Stimulated activated CD4-positive, alpha-beta T cell treated with anti-CD3 and anti-CD28 coated beads, Interleukin-12 subunit alpha, Interleukin-12 subunit beta, amount 100 ng/mL, for 4 hours (primary cell): ENCODE results near the gene GINS2.

Experiments used
- DNase-seq: peaks from one replicate; pipeline ENCODE4 v3.0.0-alpha.2; 2020

The GINS2 gene

DNA sequence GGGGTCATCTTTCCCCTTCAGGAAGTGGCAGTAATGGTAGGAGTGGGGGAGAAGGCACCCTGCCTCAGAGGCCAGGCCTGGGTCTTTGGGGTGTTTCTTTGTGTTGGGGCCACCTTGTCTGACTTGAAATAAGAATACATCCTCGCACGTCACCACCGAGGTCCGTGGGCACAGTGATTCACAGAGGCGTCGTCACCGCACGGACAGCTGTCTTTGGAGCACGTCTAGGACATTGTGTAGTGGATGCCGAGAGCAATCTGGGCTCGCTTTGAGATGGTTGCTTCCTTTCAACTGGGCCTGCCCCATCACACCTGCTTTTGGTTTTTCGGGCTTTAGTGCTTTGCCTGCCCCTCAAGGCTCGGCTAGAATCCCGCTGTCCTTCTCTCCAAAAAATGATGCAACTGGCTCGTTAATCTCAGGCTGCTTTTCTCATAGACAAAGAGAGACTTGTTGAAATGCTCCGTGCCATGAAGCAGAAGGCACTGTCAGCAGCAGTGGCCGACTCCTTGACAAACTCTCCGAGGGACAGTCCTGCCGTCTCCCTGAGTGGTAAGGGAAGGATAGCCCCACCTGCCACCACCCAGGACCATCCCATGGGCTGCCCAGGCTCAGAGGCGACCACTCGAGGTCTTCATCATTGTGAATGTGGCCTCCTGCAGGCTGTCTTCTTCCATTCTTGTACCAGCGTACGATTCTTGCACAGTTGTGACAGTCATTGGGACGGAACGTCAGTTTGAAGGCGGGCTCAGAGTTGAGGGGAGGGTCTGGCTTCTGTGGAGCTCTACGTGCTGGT, 24.0 kb downstream of the GINS2 start:
- no peak for DNase-seq

DNA sequence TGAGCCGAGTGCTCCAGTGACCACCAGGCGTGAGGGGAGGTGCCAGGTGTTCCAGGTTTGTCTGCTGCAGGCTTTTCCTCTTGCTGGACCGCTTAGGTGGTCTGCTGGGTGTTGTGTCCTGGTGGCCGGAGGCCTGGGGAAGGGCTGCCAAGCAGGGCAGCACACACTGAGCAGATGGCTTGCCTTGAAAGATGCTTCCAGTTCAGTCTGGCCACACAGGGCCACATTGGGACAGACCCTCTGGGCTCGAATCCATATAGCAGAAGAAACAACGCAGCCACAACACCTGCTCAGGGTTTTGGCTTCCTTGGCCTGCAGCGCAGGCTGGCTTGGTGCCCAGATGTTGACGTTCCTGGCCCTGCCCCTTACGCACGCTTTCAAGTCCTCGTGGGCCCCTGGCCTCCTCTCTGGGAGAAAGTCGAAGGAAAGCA, 24.8 kb downstream of the GINS2 start:
- no peak for DNase-seq

DNA sequence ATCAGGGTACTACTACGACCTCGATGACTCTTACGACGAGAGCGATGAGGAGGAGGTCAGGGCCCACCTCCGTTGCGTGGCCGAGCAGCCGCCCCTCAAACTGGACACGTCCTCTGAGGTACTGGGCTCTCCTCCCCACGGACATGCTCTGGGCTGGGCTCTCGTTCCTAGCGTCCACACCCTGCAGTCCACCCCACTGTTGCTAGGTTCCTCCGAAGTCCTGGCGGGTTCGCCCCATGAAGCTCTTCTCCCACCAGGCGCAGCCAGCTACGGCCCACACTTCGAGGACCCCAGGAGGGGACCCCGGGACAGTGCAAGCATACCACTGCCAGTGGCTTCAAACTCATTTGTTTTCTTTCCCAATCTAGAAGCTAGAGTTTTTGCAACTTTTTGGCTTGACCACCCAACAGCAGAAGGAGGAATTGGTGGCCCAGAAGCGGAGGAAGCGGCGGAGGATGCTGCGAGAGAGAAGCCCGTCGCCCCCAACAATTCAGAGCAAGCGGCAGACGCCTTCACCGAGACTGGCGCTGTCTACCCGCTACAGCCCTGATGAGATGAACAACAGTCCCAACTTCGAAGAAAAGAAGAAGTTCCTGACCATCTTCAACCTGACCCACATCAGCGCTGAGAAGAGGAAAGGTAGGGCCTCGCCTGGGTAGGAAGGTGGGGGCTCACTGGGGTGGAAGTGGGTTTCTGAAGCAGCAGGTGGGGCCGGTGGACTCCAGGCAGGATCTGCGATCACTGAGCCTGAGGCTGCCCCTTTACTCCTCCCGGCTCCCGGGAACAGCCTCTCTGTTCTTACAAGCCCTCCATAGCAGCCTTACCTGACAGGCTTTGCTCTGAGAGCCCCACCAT, 25.6 kb downstream of the GINS2 start:
- DNase-seq = no peak

DNA sequence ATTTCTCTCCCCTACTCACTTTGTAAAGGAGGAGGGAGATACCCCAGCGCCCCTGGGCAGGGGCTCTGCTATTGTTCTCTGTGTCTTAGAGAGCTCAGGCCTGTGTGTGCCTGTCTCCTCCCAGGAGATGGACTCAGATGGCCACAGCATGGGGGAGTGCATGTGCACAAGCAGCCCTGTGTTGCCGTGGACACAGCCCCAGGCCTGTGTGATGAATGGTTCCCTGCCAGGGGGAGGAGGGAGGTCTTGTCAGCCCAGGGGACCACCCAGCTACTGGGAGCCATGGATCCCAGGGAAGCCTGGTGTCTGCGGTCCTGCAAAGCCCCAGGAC, 26.3 kb downstream of the GINS2 start:
- no peak for DNase-seq

DNA sequence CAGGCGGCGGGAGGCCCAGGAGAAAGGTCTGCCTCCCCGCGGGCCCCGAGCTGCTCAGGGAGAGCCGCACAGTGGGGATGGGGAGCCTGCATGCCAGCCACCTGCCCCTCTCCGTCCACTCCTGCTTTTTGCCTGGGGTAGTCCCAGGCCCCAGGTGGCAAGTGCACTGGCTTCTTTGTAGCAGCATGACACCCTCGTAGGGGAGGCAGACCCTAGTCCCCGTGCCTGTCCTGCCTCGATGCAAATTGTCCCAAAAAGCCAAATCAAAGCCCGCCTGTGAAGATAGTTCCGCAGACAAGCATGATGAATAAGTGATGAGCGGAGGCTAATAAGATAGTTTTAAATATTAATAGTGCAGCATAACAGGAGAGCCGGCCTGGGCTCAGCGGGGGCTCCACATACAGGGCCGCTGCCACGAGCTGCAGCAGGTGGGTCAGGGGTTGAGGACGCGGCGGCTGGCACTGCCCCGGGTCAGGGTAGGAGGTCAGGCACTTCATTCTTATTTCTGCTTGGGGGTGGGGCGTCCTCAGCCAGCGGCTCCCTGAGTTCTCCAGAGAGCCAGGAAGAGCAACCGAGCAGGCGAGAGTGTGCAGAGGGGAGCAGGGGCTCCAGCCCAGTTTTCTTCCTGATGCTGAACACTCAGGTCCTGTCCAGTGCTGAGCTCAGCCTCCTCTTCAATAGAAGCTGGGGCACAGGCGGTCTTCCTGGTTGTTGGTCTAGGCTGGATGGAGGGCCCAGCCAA, 26.8 kb downstream of the GINS2 start:
- DNase-seq = no peak

DNA sequence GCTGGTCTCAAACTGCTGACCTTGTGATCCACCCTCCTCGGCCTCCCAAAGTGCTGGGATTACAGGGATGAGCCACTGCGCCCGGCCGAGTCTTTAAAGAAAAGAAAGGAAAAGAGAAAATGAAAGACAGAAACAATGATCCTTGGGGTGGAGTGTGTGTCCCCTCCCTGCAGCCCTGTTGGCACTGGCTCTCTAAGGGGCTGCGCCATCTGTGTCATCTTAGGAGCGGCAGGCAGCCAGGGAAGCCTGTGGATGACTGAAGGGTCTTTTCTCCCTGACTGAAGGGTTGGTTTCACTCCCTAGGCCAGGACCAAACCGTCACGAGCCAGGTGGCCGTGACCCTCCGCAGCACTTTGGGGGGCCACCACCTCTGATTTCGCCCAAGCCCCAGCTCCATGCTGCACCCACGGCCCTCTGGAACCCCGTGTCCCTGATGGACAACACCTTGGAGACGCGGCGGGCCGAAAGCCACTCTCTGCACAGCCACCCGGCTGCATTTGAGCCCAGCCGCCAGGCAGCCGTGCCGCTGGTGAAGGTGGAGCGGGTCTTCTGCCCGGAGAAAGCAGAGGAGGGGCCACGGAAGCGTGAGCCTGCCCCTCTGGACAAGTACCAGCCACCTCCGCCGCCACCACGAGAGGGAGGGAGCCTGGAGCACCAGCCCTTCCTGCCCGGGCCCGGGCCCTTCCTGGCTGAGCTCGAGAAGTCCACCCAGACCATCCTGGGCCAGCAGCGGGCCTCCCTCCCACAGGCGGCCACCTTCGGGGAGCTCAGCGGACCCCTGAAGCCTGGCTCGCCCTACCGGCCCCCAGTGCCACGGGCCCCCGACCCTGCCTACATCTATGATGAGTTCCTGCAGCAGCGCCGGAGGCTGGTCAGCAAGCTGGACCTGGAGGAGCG, 27.7 kb downstream of the GINS2 start:
- DNase-seq = no peak

DNA sequence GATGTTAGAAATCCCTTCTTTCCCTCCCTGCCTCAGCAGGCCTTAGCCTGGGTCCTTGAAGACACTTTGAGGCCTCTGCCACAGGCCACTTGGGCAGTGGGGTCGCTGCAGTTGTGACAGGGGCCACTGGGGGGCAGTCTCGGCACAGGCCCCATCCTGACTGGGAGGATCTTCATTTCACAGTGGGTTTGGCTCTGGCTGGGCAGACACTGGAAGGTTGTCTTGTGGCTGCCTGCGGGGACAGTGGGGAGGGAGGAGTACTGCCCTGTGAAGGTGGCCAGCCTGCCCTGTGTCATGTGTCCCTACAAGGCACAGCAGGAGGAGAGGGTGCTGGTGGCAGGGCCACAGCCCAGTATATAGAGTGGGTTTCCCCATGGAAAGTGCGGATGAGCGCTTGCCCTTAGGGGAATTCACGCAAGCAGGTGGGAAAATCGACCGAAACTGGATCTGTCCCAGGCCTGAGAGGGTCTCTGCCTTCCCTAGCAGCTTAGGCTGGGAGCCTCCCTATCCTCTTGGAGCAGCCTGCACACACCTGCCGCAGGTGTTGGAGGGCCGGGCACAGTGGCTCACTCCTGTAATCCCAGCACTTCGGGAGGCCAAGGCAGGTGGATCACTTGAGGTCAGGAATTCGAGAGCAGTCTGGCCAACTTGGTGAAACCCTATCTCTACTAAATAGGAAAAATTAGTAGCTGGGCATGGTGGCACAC, 28.8 kb downstream of the GINS2 start:
- DNase-seq = peak; percentile 63

DNA sequence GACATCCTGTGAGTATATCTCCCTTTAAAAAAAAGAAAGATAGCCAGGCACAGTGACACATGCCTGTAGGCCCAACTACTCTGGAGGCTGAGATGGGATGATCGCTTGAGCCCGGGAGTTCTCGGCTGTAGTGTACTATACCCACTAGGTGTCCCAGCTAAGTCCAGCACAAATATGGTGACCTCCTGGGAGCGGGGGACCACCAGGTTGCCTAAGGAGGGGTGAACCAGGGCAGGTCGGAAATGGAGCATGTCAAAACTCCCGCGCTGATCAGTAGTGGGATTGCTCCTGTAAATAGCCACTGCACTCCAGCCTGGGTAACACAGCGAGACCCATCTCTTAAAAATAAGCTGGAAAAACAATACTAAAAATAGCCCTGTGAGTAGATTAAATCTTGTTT, 29.4 kb downstream of the GINS2 start:
- DNase-seq = no peak

DNA sequence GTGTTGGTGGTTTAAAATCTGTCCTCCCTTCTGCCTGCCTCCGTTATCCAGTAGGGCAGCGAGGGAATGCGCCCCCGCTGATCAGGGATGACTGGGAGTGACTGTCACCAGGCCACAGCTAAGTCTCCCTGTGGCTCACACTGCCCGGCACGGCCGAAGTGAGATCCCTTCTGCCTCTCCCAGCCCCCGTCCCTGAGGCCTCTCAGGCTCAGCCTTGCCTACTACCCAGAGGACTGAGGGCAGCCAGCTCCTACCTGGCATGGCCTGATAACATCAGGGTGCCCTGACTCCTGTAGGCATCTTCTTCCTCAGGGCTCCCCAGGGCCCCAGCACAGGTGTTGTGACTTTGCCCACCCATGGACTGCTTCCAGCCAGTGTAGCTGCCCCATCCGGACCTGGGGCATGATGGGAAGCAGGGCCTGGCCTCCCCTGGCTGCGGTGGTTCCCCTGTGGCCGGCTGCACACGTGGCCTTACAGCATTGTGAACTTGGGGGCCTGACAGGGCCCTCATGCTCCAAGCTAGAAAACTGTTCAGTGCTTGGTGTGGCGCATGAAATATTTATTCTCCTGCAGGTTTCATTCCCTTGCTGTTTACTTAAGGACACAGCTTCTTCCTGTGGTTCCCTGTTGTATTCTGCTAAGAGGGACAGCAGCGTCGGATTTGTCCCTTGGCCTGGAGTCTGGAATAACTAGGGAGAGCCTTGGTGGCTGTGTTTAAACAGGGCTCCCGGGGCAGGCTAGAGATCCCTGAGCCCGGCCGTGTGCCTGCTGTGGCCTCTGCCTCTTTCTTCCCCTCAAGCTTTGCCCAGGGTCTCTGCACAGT, 30.0 kb downstream of the GINS2 start:
- DNase-seq = no peak

DNA sequence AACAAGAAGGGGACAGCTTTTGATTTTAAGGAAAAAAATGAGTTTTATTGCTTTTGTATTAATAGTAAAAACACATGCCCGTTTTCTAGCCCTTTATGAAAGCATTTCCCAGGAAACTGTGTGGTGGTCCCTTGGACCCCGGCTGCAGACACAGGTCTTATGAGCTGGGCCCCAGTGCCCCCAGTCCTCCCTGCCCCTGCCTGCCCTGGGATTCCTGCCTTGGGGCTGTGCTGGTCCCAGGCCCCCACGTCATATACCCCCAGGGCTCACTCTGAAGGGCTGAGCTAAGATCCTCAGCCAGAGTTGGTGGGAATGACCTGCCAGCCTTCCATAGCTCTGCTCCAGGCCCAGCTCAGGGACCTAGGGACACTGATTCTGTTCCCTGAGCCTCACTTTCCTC, 30.8 kb downstream of the GINS2 start:
- no peak for DNase-seq

DNA sequence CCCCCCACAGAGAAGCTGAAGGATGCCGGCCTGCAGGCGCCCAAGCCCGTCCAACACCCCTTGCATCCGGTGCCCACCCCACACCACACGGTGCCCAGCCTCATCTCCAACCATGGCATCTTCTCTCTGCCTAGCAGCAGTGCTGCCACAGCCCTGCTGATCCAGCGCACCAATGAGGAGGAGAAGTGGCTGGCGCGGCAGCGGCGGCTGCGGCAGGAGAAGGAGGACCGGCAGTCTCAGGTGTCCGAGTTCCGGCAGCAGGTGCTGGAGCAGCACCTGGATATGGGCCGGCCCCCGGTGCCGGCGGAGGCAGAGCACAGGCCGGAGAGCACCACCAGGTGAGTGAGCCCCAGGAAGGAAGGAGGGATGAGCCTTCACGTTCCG, 31.5 kb downstream of the GINS2 start:
- DNase-seq = no peak

DNA sequence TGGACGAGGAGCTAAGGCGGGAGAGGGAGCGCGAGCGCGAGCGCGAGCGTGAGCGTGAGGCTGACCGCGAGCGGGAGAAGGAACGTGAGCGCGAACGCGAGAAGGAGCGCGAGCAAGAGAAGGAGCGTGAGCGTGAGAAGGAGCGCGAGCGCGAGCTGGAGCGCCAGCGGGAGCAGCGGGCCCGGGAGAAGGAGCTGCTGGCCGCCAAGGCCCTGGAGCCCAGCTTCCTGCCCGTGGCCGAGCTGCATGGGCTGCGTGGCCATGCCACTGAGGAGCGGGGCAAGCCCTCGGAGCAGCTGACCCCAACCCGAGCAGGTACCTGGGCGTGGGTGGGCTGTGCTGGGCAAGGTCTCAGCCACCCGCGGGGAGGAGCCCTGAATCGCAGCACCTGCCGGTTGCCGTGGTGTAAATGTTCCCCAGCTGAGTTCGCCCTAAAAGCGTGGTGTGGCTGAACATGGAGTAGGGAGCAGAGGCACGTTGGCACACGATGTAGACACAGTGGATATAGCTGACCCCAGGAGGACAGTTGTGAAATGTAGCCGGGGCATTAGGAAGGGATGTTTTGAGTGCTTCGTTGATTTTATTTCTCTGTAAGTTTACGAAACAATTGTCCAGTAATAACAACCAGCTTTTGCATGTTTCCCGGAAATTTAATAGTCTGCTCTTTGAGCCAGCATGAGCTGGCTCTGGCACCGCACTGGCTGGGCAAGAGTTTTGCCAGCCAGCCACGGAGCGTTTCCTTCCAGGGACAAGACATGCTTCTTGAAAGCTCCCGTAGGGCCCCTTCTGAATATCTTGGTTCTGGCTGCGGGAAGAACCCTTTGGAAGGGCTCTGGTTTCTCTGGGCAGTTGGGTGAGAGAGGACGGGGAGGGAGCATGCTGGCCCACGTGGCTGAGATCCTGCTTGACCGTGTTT, 32.1 kb downstream of the GINS2 start:
- no peak for DNase-seq

DNA sequence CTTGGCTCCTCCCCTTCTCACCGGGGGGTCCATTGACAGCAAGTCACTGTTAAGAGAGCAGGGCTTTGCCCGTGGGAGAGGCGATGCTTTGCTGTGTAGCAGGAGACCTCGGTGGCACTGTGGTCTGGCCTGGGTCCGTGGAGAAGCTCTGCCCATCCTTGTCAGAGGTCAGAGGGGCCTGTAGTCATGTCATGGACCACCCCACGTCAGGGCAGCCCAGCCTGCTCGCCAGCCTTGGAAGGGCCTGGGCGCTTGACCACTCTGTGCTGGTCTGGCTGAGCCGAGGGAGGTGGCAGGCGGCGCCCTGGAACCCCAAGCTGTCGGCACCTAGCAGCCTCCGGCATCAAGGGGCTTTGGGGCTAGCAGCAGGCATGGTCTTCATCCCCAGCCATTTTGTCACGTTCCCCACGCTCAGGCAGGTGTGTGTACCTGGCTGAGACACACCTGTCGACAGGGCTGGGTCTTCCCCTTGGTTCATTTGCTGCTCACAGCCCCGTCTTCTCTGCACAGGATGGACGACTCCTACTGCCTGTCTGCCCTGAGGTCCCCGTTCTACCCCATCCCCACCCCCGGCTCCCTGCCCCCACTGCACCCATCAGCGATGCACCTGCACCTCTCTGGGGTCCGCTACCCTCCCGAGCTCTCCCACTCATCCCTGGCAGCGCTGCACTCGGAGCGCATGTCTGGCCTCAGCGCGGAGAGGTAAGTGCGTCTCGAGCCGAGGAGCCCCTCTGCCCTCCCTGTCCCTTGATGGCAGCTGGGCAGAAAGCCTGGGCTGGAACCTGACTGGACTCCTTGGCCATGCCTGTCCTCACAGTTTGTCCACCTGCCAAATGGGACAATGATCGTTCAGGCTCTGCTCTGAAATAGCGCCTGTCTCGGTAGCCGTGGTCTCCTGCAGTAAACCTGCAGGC, 33.3 kb downstream of the GINS2 start:
- no peak for DNase-seq

DNA sequence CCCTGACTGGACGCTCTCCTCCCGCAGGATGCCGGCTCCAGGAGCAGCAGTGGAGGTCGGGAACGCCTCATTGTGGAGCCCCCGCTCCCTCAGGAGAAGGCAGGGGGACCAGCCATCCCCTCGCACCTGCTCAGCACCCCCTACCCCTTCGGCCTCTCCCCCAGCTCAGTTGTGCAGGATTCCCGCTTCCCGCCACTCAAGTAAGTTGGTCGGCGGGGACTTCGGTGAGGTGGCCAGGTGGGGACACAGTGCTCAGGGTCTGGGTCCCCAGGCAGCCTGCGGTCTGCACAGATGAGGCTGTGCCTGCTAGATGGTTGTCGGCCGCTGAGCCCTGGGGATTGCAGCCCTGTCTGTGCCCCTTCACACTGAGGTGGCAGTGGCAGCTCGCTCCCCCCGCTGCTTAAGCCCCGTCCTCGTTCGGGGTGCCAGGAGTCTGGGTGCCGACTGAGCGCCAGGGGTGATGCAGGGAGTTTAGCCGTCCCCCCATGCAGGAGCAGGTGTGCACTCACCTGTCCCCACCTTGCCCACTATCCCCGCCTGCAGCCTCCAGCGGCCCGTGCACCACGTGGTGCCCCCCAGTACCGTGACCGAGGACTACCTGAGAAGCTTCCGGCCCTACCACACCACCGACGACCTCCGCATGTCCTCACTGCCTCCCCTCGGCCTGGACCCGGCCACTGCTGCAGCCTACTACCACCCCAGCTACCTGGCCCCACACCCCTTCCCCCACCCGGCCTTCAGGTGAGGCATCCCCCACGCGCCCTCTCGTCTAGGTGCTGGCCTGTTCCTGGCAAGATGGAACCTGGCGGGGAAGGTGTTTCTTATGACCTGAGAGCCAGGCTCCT, 34.3 kb downstream of the GINS2 start:
- no peak for DNase-seq

DNA sequence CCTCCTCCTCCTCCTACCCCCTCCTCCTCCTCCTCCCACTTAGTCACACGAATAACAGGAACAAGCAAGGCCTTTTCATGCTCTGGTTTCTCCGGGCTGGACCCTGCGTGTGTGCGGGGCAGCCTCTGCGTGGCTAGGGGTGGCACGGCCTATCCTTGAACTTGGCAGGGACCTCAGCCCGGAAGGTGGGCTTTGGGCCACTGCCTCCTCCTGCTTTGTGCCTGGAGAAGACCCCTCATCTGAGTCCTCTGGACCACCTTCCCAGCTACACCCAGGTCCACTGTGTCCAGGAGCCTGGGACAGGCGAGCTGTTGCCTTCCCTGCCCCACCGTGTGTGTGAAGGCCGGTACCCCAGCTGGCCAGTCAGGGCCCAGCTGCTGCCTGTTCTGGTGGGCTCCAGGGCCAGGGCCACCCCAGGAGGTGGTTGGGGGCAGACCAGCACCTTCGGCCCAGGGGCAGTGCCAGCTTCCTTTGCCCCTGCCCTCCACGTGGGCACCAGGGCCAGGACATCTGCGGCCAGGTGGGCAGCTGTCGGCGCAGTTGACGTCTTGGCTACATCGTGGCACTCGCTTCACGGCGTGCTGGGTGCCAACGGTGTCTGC, 35.4 kb downstream of the GINS2 start:
- DNase-seq = no peak

DNA sequence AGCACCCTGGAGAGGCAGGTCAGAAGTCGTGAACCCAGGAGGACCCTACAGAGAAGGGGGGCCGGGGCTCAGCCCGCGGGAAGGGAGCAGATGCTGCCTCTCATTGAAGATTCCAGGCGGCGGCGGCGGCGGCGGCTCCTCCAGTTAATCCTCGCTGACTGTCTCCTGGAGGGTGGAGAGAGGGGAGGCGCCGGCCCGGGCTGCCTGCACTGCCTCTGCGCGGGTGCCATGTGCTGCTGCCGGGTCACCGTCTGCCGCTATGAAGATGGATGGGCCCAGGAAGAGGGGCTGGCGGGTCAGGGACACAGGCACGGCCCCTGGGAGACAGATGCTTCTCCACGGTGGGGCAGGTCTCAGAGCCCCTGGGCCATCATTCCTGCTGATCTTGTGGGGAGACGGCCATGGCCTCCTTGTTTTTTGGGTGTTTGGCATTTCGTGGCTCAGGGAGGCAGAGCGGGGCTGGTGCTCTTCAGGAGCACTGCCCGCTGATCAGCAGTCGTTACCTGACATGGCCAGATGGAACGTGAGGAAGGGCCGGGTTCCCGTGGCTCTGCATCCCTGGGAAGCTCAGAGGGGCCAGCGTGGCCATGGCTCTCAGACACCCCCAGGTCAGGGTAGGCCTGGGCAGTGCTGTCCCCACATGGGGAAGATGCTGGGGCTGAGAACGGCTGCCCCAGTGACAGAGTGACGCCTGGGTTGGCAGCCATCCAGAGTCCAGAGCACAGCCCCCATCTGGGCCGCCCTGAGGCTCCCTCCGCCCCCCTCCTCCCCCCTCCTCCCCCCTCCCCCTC, 36.1 kb downstream of the GINS2 start:
- DNase-seq = no peak
